ENCODE measurements around the gene SASH1. TPM values are rescaled to one million over a fixed set of nuclear protein-coding genes. Genes with fewer than 3 reads are reported as not detected.

Gene SASH1
- total RNA-seq, 1 experiment from 2014 or later: 11.7 TPM

DNA sequence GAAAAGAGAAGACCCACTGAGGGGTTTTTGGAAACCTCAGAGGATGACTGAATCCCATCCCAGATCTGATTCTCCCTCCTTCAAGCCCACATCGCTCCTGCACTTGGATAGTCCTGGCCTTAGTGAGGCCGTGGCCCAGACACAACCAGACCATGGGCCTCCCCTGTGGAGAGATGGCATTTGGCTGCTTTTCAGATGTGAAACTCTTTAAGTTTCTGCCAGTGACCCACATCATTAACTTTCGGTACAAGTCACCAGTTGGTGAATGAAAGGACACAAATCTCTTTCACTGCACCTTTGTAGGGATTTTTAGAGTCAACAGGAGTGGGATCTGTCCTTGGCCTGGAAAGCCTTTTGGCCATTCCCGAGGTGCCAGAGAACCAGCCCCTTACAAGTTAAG lies 116.6 kb downstream of the SASH1 start:
- no peak overlapping the region for H2AFZ ChIP-seq (ENCODE audit: low read depth, low read length, poor library complexity, severe bottlenecking)
- no peak overlapping the region for H3K27ac ChIP-seq (ENCODE audit: low read depth, low read length)
- H3K4me1 ChIP-seq (ENCODE audit: control insufficient read depth in 1 of 2, insufficient read depth in 2 of 2, low read length in 2 of 2): no peaks in the 10 kb centered on the region
- no peaks in the 10 kb centered on the region for H3K9me2 ChIP-seq (ENCODE audit: insufficient read depth)
- no peak overlapping the region for H3K4me2 ChIP-seq (ENCODE audit: low read length)
- ATAC-seq (no peak), DNase-seq (ENCODE audit: low read depth, low spot score) (no peak)
- ChIA-PET RAD21 (ENCODE audit: low non-redundant PET in 1 of 2, low total read pairs in 2 of 2, uncharacterized antibody in 2 of 2, unreplicated experiment in 2 of 2) (no interaction called here), POLR2A (no interaction called here), CTCF (interaction anchor here (1.3 kb wide), 1 partner anchor 279 kb away, joined by 3 read pairs; no protein-coding TSS in a partner anchor)
- no TSS peak for BruUV-seq (replicated peaks)
- H3K9me3 ChIP-seq (ENCODE audit: control insufficient read depth in 1 of 2, insufficient read depth in 1 of 2, low read depth in 1 of 2, low read length in 2 of 2): no peaks in the 10 kb centered on the region
- no peak overlapping the region for H3K9ac ChIP-seq (ENCODE audit: low read length)
- H3K27me3 ChIP-seq (ENCODE audit: insufficient read depth, low read length): no peaks in the 10 kb centered on the region
- no peaks in the 10 kb centered on the region for H3K79me2 ChIP-seq (ENCODE audit: insufficient read depth, low read length)
- intact Hi-C loops (cut with micrococcal nuclease): no loop called here
- H3K36me3 ChIP-seq (ENCODE audit: control insufficient read depth in 1 of 2, insufficient read depth in 2 of 2, low read length in 2 of 2): no peaks in the 10 kb centered on the region
- no peaks in the 10 kb centered on the region for H4K20me1 ChIP-seq (ENCODE audit: insufficient read depth)
- TF ChIP-seq ZNF274 (IDR thresholded peaks at IDR 0.05; ENCODE audit: low read depth, low read length) (no peak), CBX3 (IDR thresholded peaks at IDR 0.05; ENCODE audit: low read depth) (no peak), EZH2 (IDR thresholded peaks at IDR 0.05) (no peak), FOSL1 (IDR thresholded peaks at IDR 0.05; ENCODE audit: low read depth) (no peak), CEBPB (IDR thresholded peaks at IDR 0.05; ENCODE audit: low read depth) (no peak), SIN3A (IDR thresholded peaks at IDR 0.05; ENCODE audit: low read depth) (no peak), SRF (IDR thresholded peaks at IDR 0.05; ENCODE audit: low read depth) (no peak), EGR1 (IDR thresholded peaks at IDR 0.05; ENCODE audit: low read depth) (no peak), EZH2phosphoT487 (IDR thresholded peaks at IDR 0.05; ENCODE audit: borderline replicate concordance) (no peak), YY1 (IDR thresholded peaks at IDR 0.05; ENCODE audit: extremely low read depth, insufficient replicate concordance, low read depth, low read length) (no peak)
- TF ChIP-seq, protein P1, sequence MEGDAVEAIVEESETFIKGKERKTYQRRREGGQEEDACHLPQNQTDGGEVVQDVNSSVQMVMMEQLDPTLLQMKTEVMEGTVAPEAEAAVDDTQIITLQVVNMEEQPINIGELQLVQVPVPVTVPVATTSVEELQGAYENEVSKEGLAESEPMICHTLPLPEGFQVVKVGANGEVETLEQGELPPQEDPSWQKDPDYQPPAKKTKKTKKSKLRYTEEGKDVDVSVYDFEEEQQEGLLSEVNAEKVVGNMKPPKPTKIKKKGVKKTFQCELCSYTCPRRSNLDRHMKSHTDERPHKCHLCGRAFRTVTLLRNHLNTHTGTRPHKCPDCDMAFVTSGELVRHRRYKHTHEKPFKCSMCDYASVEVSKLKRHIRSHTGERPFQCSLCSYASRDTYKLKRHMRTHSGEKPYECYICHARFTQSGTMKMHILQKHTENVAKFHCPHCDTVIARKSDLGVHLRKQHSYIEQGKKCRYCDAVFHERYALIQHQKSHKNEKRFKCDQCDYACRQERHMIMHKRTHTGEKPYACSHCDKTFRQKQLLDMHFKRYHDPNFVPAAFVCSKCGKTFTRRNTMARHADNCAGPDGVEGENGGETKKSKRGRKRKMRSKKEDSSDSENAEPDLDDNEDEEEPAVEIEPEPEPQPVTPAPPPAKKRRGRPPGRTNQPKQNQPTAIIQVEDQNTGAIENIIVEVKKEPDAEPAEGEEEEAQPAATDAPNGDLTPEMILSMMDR (IDR thresholded peaks at IDR 0.05 in 2 of 3, conservative IDR thresholded peaks at IDR 0.05 in 1 of 3; ENCODE audit: borderline replicate concordance in 1 of 3, insufficient read depth in 1 of 3, low read depth in 2 of 3, low read length in 2 of 3): no peak
- TF ChIP-seq, protein P2, sequence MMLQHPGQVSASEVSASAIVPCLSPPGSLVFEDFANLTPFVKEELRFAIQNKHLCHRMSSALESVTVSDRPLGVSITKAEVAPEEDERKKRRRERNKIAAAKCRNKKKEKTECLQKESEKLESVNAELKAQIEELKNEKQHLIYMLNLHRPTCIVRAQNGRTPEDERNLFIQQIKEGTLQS (IDR thresholded peaks at IDR 0.05): no peak
- H3K4me3 ChIP-seq (replicated peaks in 1 of 2; ENCODE audit: low read depth in 1 of 2, low read length in 2 of 2): no peak overlapping the region
